Lung (tissue), 12 donors: ENCODE results near the gene CLPSL2. TPM values are rescaled to one million over a fixed set of nuclear protein-coding genes. Genes with fewer than 3 reads are reported as not detected.

Experiments
- ATAC-seq: fragments of 200-7000 bp; cut with Tn5 transposase; one replicate; pipeline ENCODE4 v1.9.1; 2020; ENCODE audit warnings: moderate number of reproducible peaks; ENCODE audit not compliant: insufficient read depth, low FRiP score
- DNase-seq, 3 donors: peaks; one replicate each; pipeline ENCODE4 v3.0.0-alpha.2; 2013 to 2017
- H3K27ac ChIP-seq, 2 donors: one replicate each; pipeline ENCODE4 v1.5.1; 2013; ENCODE audit warnings: mild to moderate bottlenecking in 2 of 2, moderate library complexity in 2 of 2, control low read depth in 1 of 2, inconsistent platforms in 1 of 2, low read depth in 1 of 2, low read length in 1 of 2
- H3K27me3 ChIP-seq, 3 donors: one replicate each; pipeline ENCODE4 v1.5.1; 2013; ENCODE audit warnings: low read length in 2 of 3; ENCODE audit not compliant: control insufficient read depth in 3 of 3, insufficient read depth in 3 of 3
- H3K36me3 ChIP-seq, 4 donors: one replicate each; pipeline ENCODE4 v1.5.1; 2013; ENCODE audit warnings: low read length in 4 of 4, mild to moderate bottlenecking in 1 of 4, moderate library complexity in 1 of 4; ENCODE audit not compliant: control insufficient read depth in 4 of 4, insufficient read depth in 4 of 4
- H3K4me1 ChIP-seq, 5 donors: one replicate each; pipeline ENCODE4 v1.5.1; 2013; ENCODE audit warnings: low read length in 5 of 5, mild to moderate bottlenecking in 2 of 5, moderate library complexity in 1 of 5; ENCODE audit not compliant: control insufficient read depth in 5 of 5, insufficient read depth in 5 of 5
- H3K4me3 ChIP-seq: one replicate; pipeline ENCODE4 v1.5.1; 2013; ENCODE audit warnings: mild to moderate bottlenecking, control low read depth, moderate library complexity
- H3K9ac ChIP-seq, 2 donors: one replicate each; pipeline ENCODE4 v1.5.1; 2013; ENCODE audit warnings: low read length in 2 of 2, control low read depth in 1 of 2; ENCODE audit not compliant: insufficient read depth in 1 of 2
- H3K9me3 ChIP-seq, 4 donors: one replicate each; pipeline ENCODE4 v1.5.1; 2013; ENCODE audit warnings: low read length in 3 of 4, mild to moderate bottlenecking in 1 of 4, moderate library complexity in 1 of 4; ENCODE audit not compliant: control insufficient read depth in 4 of 4, insufficient read depth in 3 of 4
- CTCF ChIP-seq: IDR thresholded peaks from 2 replicates; pipeline ENCODE4 v1.5.1; 2012; ENCODE audit warnings: mild to moderate bottlenecking; ENCODE audit errors: control extremely low read depth, extremely low read depth
- WGBS, 2 donors: extraction: QIAGEN DNeasy Blood & Tissue Kit; methylation state at CpG; one replicate each; pipeline ENCODE4 v1.1.7; 2013; 5-methylcytosine and 5-hydroxymethylcytosine counted together
- polyA plus RNA-seq, 2 donors: library from polyadenylated mRNA; stranded (reverse); fragments of 200-250 nt; gene quantifications; one replicate each; pipeline ENCODE4 v1.2.1, GENCODE V29; 2013
- total RNA-seq, 2 donors: library from RNA; depleted of rRNA in 1 of 2; stranded (reverse); fragments of >200 nt in 1 of 2; gene quantifications; one replicate each; pipeline ENCODE4 v1.2.1, GENCODE V29; 2014 to 2021
- donor health status: control.
- donor health status: control.
- donor health status: Bipolar disorder and iron deficiency.
- donor health status: healthy.
- donor health status: DM: yes; HTN: yes; CAD: no.

The CLPSL2 gene
- total and polyA plus RNA-seq, 4 donors: not detected

GRCh38 chr6:35751594-35751993, 24.8 kb upstream of the CLPSL2 start:
- Histone ChIP-seq H3K9ac (no peak overlapping the region), H3K27me3 (peaks cover 0 to 4% (median 0%) of the 10 kb centered on the region in 3 donors), H3K4me1 (peaks cover 0 to 5% (median 0%) of the 10 kb centered on the region in 5 donors), H3K4me3 (no peak overlapping the region), H3K36me3 (no peaks in the 10 kb centered on the region), H3K27ac (no peak overlapping the region), H3K9me3 (peaks cover 0 to 4% (median 2%) of the 10 kb centered on the region in 4 donors)
- ATAC-seq (no peak), DNase-seq (no peak)
- no peak for TF ChIP-seq CTCF
- WGBS, 2 donors: 79 to 87% methylated on average over 4 of the region's 4 CpGs

GRCh38 chr6:35752330-35752729, 24.1 kb upstream of the CLPSL2 start:
- H3K36me3 ChIP-seq: no peaks in the 10 kb centered on the region
- no peak for ATAC-seq
- H3K27me3 ChIP-seq: peaks cover 0 to 4% (median 0%) of the 10 kb centered on the region in 3 donors
- peaks cover 0 to 3% (median under 1%) of the 10 kb centered on the region in 4 donors for H3K9me3 ChIP-seq
- TF ChIP-seq CTCF: no peak
- 93 to 96% methylated on average over 4 of the region's 4 CpGs for WGBS, 2 donors
- peaks cover 0 to 5% (median 0%) of the 10 kb centered on the region in 5 donors for H3K4me1 ChIP-seq
- H3K9ac ChIP-seq: no peak overlapping the region
- H3K4me3 ChIP-seq: no peak overlapping the region
- H3K27ac ChIP-seq: no peak overlapping the region
- no peak for DNase-seq

DNA sequence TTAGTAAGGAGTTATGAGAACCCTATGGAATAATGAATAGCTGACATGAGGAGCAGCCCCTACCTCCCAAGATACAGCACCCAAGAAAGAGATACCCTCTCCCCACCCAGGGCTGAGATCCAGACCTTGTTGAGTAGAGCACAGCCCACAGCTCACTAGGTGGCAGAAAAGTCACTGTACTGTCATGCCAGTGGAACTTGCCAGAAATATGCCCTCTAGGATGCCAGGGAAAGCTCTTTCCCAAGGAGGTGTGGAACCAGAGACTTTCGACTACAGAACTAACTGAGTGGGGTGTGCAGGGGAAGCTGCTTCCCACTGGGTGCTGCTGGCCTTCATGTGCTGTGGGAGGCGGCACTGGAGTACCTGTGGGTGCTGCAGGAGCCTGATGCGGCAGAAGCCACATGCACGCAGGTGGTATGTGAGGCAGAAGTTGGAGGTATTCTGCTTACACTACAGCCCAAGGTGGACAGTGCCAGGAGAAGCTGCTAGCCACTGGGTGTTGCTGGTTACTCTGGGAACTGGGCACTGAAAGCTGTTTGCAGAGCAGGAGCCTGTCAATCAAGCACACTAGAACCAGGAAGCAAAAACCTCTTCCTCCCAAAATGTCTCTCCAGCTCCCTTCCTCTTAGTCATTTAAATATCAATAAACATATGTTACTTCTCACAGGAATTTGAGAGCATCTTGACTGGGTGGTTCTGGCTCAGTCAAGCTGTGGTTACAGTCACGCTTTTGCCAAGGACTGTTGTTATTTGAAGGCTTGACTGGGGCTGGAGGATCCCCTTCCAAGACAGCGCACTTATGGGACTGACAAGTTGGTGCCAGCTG, 21.7 kb upstream of the CLPSL2 start:
- TF ChIP-seq CTCF: no peak
- no peak overlapping the region for H3K9ac ChIP-seq
- peaks cover 0 to 5% (median 0%) of the 10 kb centered on the region in 5 donors for H3K4me1 ChIP-seq
- no peaks in the 10 kb centered on the region for H3K36me3 ChIP-seq
- ATAC-seq (no peak), DNase-seq (no peak)
- no peaks in the 10 kb centered on the region for H3K9me3 ChIP-seq
- H3K27me3 ChIP-seq: peaks cover 0 to 4% (median 0%) of the 10 kb centered on the region in 3 donors
- 75 to 82% methylated on average over 6 of the region's 6 CpGs for WGBS, 2 donors
- H3K27ac ChIP-seq: no peak overlapping the region
- no peak overlapping the region for H3K4me3 ChIP-seq
